K562 (cell line): ENCODE measurements around the gene THOC5. TPM values are rescaled to one million over a fixed set of nuclear protein-coding genes. Genes with fewer than 3 reads are reported as not detected.

Source experiments
- ATAC-seq: fragments of 200-7000 bp; cut with Tn5 transposase; 3 replicates; pipeline ENCODE4 v1.9.1; 2020; ENCODE audit warnings: moderate library complexity
- BruUV-seq: library from RNA; stranded (reverse); fragments of 400-500 nt; replicated peaks from 2 replicates; lab custom pipeline; 2021; lab: Mats Ljungman, UMichigan
- CTCF ChIA-PET: fragments of 300-600 bp; formaldehyde crosslinking; extraction: SDS; loops from one replicate; lab custom pipeline; 2021; ENCODE audit warnings: low intra/inter-chr PET ratio; lab: Yijun Ruan, JAX
- POLR2A ChIA-PET: fragments of 300-600, 350-650 bp; sonication (Branson Sonifier 250); formaldehyde crosslinking; extraction: SDS; loops from one replicate; lab custom pipeline; 2021; ENCODE audit warnings: antibody characterized with exemption, inconsistent platforms; lab: Yijun Ruan, JAX
- DNase-seq, 4 experiments: peaks; one replicate each; pipeline versions ENCODE4 v3.0.0 to v3.0.0-alpha.2; 2011 to 2018; ENCODE audit warnings: low spot score in 3 of 4, mixed read lengths in 3 of 4; ENCODE audit errors: extremely low read depth in 1 of 4
- FAIRE-seq: peaks from 2 replicates; lab custom pipeline; 2011; peaks lifted over from hg19 to GRCh38; lab: Jason Lieb, UNC
- H2AFZ ChIP-seq: 2 replicates; pipeline ENCODE4 v1.6.0; 2011; ENCODE audit warnings: low read depth, low read length, control low read depth, inconsistent platforms
- H3K27ac ChIP-seq: fragments of 200-600 bp; 3 replicates; pipeline ENCODE4 v1.8.0; 2011; ENCODE audit warnings: low read depth, mild to moderate bottlenecking, control low read depth, inconsistent platforms, low read length, moderate library complexity, mixed read lengths; ENCODE audit errors: extremely low read depth
- H3K27me3 ChIP-seq, 2 experiments: fragments of 300-600 bp in 1 of 2; 2 replicates in 1 of 2; 3 replicates in 1 of 2; pipeline versions ENCODE4 v1.6.0 to v1.8.0; 2011; ENCODE audit warnings: inconsistent platforms in 2 of 2, low read length in 2 of 2, mild to moderate bottlenecking in 1 of 2, mixed read lengths in 1 of 2, moderate library complexity in 1 of 2; ENCODE audit not compliant: control insufficient read depth in 2 of 2, insufficient read depth in 2 of 2
- H3K36me3 ChIP-seq: fragments of 300-600 bp; 3 replicates; pipeline ENCODE4 v1.8.0; 2011; ENCODE audit warnings: mild to moderate bottlenecking, low read length, inconsistent platforms; ENCODE audit not compliant: control insufficient read depth, insufficient read depth
- H3K4me1 ChIP-seq, 2 experiments: fragments of 200-600 bp in 1 of 2; replicated peaks in 1 of 2; 2 replicates in 1 of 2; 3 replicates in 1 of 2; pipeline versions ENCODE4 v1.5.1 to v1.8.0; 2011; ENCODE audit warnings: inconsistent platforms in 2 of 2, low read length in 2 of 2, mild to moderate bottlenecking in 1 of 2, mixed read lengths in 1 of 2, moderate library complexity in 1 of 2; ENCODE audit not compliant: control insufficient read depth in 2 of 2, insufficient read depth in 2 of 2
- H3K4me2 ChIP-seq: 2 replicates; pipeline ENCODE4 v1.6.1; 2011; ENCODE audit warnings: low read length, control low read depth, inconsistent platforms, mixed read lengths; ENCODE audit not compliant: insufficient read depth
- H3K4me3 ChIP-seq: fragments of 200-600 bp; sonication (generic), shearing (Covaris generic); 2 replicates; pipeline ENCODE4 v1.5.1; 2016; ENCODE audit warnings: control low read depth, inconsistent platforms
- H3K79me2 ChIP-seq: fragments of 200-600 bp; 3 replicates; pipeline ENCODE4 v1.8.0; 2011; ENCODE audit warnings: low read length, inconsistent platforms; ENCODE audit not compliant: control insufficient read depth, insufficient read depth
- H3K9ac ChIP-seq, 2 experiments: 2 replicates each; pipeline versions ENCODE4 v1.6.0 to v1.6.1; 2011; ENCODE audit warnings: low read depth in 2 of 2, low read length in 2 of 2, control low read depth in 1 of 2, inconsistent platforms in 1 of 2, mild to moderate bottlenecking in 1 of 2, mixed read lengths in 1 of 2; ENCODE audit not compliant: insufficient read depth in 1 of 2
- H3K9me1 ChIP-seq: one replicate; pipeline ENCODE4 v1.6.0; 2011; ENCODE audit warnings: inconsistent platforms, mild to moderate bottlenecking, low read length, moderate library complexity; ENCODE audit not compliant: control insufficient read depth, insufficient read depth
- H3K9me3 ChIP-seq: replicated peaks from 2 replicates; pipeline ENCODE4 v1.5.1; 2011; ENCODE audit warnings: low read depth, low read length, inconsistent platforms; ENCODE audit not compliant: control insufficient read depth, insufficient read depth
- H4K20me1 ChIP-seq: replicated peaks from 2 replicates; pipeline ENCODE4 v1.6.1; 2011; ENCODE audit warnings: low read length, inconsistent platforms, mixed read lengths; ENCODE audit not compliant: control insufficient read depth, insufficient read depth
- CBFA2T3 ChIP-seq: fragments of 450-650 bp; IDR thresholded peaks from 2 replicates; pipeline ENCODE4 v1.6.1; 2017
- DIDO1 ChIP-seq: fragments of 450-650 bp; IDR thresholded peaks from 2 replicates; pipeline ENCODE4 v1.6.1; 2016; ENCODE audit warnings: low read depth, missing biosample characterization, missing genetic modification characterization
- ZNF75A ChIP-seq: fragments of 450-650 bp; formaldehyde crosslinking; IDR thresholded peaks from 2 replicates; pipeline ENCODE4 v1.4.0; 2020; ENCODE audit warnings: mild to moderate bottlenecking
- WGBS: fragments of 100-300 bp; shearing (Covaris generic); methylation state at CpG from one replicate; pipeline ENCODE4 v1.1.6; 2016; ENCODE audit warnings: low coverage, mixed read lengths; ENCODE audit not compliant: insufficient coverage; ENCODE audit errors: missing lambda C conversion rate; 5-methylcytosine and 5-hydroxymethylcytosine counted together
- in situ Hi-C: fragments of 300-500 bp; cut with MboI; formaldehyde crosslinking; loops from 4 replicates; pipeline ENCODE4 v1.15.0; 2018; ENCODE audit warnings: inconsistent platforms, mixed read lengths
- intact Hi-C: fragments of 100-400 bp; cut with micrococcal nuclease; formaldehyde crosslinking; loops from 2 replicates; pipeline ENCODE4 v1.14.2; 2022
- polyA plus RNA-seq, 8 experiments: library from polyadenylated mRNA; depleted of rRNA in 4 of 8; stranded (reverse) in 5 of 8; unstranded in 3 of 8; fragments of >200 nt; fragmentation: Nextera tagmentation in 2 of 8; fragmentation: Illumina TruSeq in 1 of 8; extraction: Ambion mirVana in 2 of 8; extraction: Trizol in 1 of 8; gene quantifications; 2 replicates each; pipeline versions ENCODE4 v1.2.1 to v1.2.3, GENCODE V29; 2011 to 2014; ENCODE audit warnings: inconsistent platforms in 1 of 8, missing spikeins in 1 of 8
- total RNA-seq, 7 experiments: library from RNA; depleted of rRNA in 6 of 7; stranded (reverse); fragments of >200 nt in 6 of 7; fragmentation: Illumina TruSeq in 2 of 7; extraction: Trizol in 2 of 7; gene quantifications; 2 replicates each; pipeline versions ENCODE4 v1.2.1 to v1.2.3, GENCODE V29; 2011 to 2021; ENCODE audit warnings: low replicate concordance in 1 of 7
- TF ChIP-seq, protein P1 (sequence below), 2 experiments: fragments of 450-650 bp; IDR thresholded peaks; 2 replicates each; pipeline ENCODE4 v1.6.1; 2016

THOC5 gene
- total and polyA plus RNA-seq, 9 of the 15 experiments (the other 6 are each of a cell fraction or from before 2014, with no cell fraction given) = 45.3 to 96.5 (median 51.4) TPM

DNA sequence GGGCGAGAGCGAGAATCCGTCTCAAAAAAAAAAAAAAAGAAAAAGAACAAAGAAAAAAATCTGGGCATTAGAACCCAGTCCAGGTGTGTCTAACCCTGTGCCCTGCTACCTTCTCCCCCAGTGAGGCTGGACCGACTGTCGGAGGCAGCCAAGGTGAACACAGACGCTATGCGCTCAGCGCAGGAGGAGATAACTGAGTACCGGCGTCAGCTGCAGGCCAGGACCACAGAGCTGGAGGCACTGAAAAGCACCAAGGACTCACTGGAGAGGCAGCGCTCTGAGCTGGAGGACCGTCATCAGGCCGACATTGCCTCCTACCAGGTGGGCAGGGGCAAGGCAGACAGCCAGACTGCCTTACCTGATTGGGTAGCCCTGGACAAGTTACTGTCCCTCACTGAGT is 70.3 kb downstream of the THOC5 start (continued):
- TF ChIP-seq DIDO1 (tag) = no peak

- CTCF ChIA-PET = no interaction called here
- intact Hi-C loops = no loop called here
Measured at GRCh38 chr22:29482726-29483125, 70.8 kb downstream of the THOC5 start.

DNA sequence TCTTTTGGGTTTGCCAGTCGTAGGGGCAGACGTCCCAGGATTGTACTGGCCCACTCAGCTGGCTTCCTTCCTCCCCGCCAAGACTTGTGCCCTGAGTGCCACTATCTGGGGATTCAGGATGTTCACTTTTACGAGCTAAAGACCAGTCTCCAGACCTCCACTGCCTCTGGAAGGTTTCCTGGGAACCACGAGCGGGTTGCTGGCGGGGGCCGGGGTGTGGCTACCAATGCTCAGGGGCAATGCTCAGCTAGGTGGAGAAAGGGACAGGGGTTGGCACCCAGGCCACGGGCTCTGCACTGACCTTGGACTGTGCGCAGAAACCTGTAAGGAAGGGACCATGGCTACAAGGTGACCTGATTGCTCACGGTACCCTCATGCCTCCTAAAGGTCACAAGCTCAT is 71.3 kb downstream of the THOC5 start:
- Histone ChIP-seq H3K9me1 (peaks cover 10% of the 10 kb centered on the region), H3K4me1 (peaks cover 21 to 48% of the 10 kb centered on the region in 2 experiments; a peak in 4 of 5 replicates), H3K27me3 (no peaks in the 10 kb centered on the region), H3K79me2 (peaks cover 39% of the 10 kb centered on the region), H3K27ac (peak overlapping the region; percentile 68), H3K9ac (peak overlapping the region; percentile 54 to 68), H3K9me3 (no peaks in the 10 kb centered on the region), H4K20me1 (peaks cover 19% of the 10 kb centered on the region; the same call in 1 of the 2 replicates), H2AFZ (peak overlapping the region; percentile 69), H3K36me3 (peaks cover 24% of the 10 kb centered on the region; the same call in 1 of the 3 replicates), H3K4me2 (peak overlapping the region; percentile 77), H3K4me3 (peak overlapping the region; percentile 48)
- no TSS peak for BruUV-seq
- TF ChIP-seq ZNF75A (CRISPR knock-in tag) = no peak
- TF ChIP-seq, protein P1, sequence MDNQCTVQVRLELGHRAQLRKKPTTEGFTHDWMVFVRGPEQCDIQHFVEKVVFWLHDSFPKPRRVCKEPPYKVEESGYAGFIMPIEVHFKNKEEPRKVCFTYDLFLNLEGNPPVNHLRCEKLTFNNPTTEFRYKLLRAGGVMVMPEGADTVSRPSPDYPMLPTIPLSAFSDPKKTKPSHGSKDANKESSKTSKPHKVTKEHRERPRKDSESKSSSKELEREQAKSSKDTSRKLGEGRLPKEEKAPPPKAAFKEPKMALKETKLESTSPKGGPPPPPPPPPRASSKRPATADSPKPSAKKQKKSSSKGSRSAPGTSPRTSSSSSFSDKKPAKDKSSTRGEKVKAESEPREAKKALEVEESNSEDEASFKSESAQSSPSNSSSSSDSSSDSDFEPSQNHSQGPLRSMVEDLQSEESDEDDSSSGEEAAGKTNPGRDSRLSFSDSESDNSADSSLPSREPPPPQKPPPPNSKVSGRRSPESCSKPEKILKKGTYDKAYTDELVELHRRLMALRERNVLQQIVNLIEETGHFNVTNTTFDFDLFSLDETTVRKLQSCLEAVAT (IDR thresholded peaks at IDR 0.05) = no peak
- in situ Hi-C loops (no loop called here), intact Hi-C loops (no loop called here)
- ATAC-seq (no peak), DNase-seq (no peak), FAIRE-seq (no peak)
- WGBS = 39% methylated on average over 10 of the region's 11 CpGs
- ChIA-PET POLR2A (interaction anchor here (0.6 kb wide), 1 partner anchor 14 kb away, joined by 3 read pairs; no protein-coding TSS in a partner anchor), CTCF (interaction anchor here (0.6 kb wide), 1 partner anchor 969 kb away, joined by 3 read pairs; no protein-coding TSS in a partner anchor)

More at GRCh38 chr22:29482726-29483125, 70.8 kb downstream of the THOC5 start:
- in situ Hi-C loops = no loop called here
- Histone ChIP-seq H2AFZ (no peak overlapping the region), H3K4me1 (peaks cover 18 to 45% of the 10 kb centered on the region in 2 experiments; a peak in 4 of 5 replicates), H3K27me3 (no peaks in the 10 kb centered on the region), H3K9me1 (peaks cover 10% of the 10 kb centered on the region), H4K20me1 (peaks cover 14% of the 10 kb centered on the region; the same call in 1 of the 2 replicates), H3K36me3 (peaks cover 26% of the 10 kb centered on the region; the same call in 1 of the 3 replicates), H3K9ac (peak overlapping the region in 1 of 2 experiments; percentile 54; a peak in 3 of 4 replicates), H3K4me2 (peak overlapping the region; percentile 77), H3K27ac (peak overlapping the region; percentile 68; the same call in 2 of the 3 replicates), H3K79me2 (peaks cover 35% of the 10 kb centered on the region), H3K4me3 (no peak overlapping the region), H3K9me3 (no peaks in the 10 kb centered on the region)
- POLR2A ChIA-PET = interaction anchor here (0.6 to 0.8 kb wide), 2 partner anchors 12 to 14 kb away, joined by 3 read pairs; no protein-coding TSS in a partner anchor
- 72% methylated on average over 7 of the region's 7 CpGs for WGBS
- no peak for FAIRE-seq
- no peak for ATAC-seq
- DNase-seq = no peak
- no TSS peak for BruUV-seq
- no peak for TF ChIP-seq CBFA2T3
